ENCODE data around the gene FLOT1. TPM values are rescaled to one million over a fixed set of nuclear protein-coding genes. Genes with fewer than 3 reads are reported as not detected.

FLOT1 gene
- total and polyA plus RNA-seq, 2 of the 13 experiments (the other 11 are each of a cell fraction or from before 2014, with no cell fraction given): 82.3 to 130 TPM

- TF ChIP-seq, protein P1, sequence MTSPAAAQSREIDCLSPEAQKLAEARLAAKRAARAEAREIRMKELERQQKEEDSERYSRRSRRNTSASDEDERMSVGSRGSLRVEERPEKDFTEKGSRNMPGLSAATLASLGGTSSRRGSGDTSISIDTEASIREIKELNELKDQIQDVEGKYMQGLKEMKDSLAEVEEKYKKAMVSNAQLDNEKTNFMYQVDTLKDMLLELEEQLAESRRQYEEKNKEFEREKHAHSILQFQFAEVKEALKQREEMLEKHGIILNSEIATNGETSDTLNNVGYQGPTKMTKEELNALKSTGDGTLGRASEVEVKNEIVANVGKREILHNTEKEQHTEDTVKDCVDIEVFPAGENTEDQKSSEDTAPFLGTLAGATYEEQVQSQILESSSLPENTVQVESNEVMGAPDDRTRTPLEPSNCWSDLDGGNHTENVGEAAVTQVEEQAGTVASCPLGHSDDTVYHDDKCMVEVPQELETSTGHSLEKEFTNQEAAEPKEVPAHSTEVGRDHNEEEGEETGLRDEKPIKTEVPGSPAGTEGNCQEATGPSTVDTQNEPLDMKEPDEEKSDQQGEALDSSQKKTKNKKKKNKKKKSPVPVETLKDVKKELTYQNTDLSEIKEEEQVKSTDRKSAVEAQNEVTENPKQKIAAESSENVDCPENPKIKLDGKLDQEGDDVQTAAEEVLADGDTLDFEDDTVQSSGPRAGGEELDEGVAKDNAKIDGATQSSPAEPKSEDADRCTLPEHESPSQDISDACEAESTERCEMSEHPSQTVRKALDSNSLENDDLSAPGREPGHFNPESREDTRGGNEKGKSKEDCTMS (CRISPR knock-in tag; conservative IDR thresholded peaks at IDR 0.05): no peak
- no peak for TF ChIP-seq IRF1 (CRISPR knock-in tag; IDR thresholded peaks at IDR 0.05; ENCODE audit: low read depth)
- no peak for TF ChIP-seq RFX1 (IDR thresholded peaks at IDR 0.05)
- no peak; the same call in 1 of the 2 replicates for TF ChIP-seq U2AF2 (IDR thresholded peaks at IDR 0.05; ENCODE audit: low read depth, low read length)
Measured at GRCh38 chr6:30769088-30769852, 26.8 kb upstream of the FLOT1 start (continued).

DNA sequence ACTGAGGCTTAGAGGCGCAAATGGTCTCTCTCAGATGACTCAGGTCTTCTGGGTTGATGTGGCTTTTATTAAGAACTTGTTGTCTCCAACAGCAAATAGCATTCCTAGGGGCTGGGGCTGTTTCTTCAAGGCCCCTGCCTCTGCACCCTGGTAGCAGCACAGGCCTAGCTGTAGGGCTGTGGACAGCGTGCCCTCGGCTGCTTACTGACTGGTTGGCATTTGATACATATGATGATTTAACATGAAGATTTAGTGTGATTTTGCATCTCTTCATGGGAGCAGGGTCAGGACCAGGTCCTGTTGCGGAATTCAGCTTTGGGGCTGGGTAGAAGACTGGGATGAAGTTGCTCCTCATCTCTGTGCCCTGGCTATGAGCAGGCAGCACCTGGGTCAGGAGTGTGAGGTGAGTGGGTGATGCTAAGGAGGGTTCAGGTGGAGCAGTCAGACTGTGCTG, 26.2 kb upstream of the FLOT1 start:
- POLR2A ChIA-PET: interaction anchor here (0.8 to 11.8 kb wide), 15 partner anchors 7 to 151 kb away, joined by 3 to 414 read pairs (median 14); partner anchors contain the start of genes DDR1, FLOT1, IER3 and MRPS18B
- TF ChIP-seq AHR (CRISPR knock-in tag; IDR thresholded peaks at IDR 0.05) (no peak), PLSCR1 (CRISPR knock-in tag; IDR thresholded peaks at IDR 0.05; ENCODE audit: borderline replicate concordance) (no peak), DNMT3B (CRISPR knock-in tag; conservative IDR thresholded peaks at IDR 0.05) (no peak), NAIF1 (CRISPR knock-in tag; IDR thresholded peaks at IDR 0.05; ENCODE audit: borderline replicate concordance) (no peak)
- TF ChIP-seq, protein P2, sequence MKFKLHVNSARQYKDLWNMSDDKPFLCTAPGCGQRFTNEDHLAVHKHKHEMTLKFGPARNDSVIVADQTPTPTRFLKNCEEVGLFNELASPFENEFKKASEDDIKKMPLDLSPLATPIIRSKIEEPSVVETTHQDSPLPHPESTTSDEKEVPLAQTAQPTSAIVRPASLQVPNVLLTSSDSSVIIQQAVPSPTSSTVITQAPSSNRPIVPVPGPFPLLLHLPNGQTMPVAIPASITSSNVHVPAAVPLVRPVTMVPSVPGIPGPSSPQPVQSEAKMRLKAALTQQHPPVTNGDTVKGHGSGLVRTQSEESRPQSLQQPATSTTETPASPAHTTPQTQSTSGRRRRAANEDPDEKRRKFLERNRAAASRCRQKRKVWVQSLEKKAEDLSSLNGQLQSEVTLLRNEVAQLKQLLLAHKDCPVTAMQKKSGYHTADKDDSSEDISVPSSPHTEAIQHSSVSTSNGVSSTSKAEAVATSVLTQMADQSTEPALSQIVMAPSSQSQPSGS (CRISPR knock-in tag; IDR thresholded peaks at IDR 0.05): no peak; the same call in 1 of the 2 replicates

More for the DNA sequence above, 26.2 kb upstream of the FLOT1 start:
- Histone ChIP-seq H3K27ac (ENCODE audit: extremely low read length, insufficient read depth, low read length) (peak overlapping the region; percentile 98), H3K9me3 (ENCODE audit: low read length) (no peaks in the 10 kb centered on the region), H3K4me2 (ENCODE audit: low read depth, low read length) (peak overlapping the region; percentile 90), H3K27me3 (ENCODE audit: control insufficient read depth in 1 of 2, insufficient read depth in 2 of 2, low read length in 2 of 2) (no peaks in the 10 kb centered on the region), H4K20me1 (ENCODE audit: insufficient read depth, low read length) (no peaks in the 10 kb centered on the region), H2AFZ (ENCODE audit: low read length) (no peak overlapping the region), H3K79me2 (ENCODE audit: insufficient read depth, low read length) (no peaks in the 10 kb centered on the region), H3K36me3 (replicated peaks in 1 of 2; ENCODE audit: control insufficient read depth in 1 of 2, insufficient read depth in 2 of 2, low read length in 2 of 2) (no peaks in the 10 kb centered on the region), H3K4me1 (ENCODE audit: insufficient read depth, low read length) (peaks cover 86% of the 10 kb centered on the region), H3K4me3 (replicated peaks in 1 of 3; ENCODE audit: insufficient read depth in 1 of 3, low read depth in 2 of 3, low read length in 3 of 3) (peak overlapping the region; percentile 35 to 69 (median 44); a peak in 5 of 6 replicates), H3K9ac (ENCODE audit: insufficient read depth, low read depth, low read length) (peak overlapping the region; percentile 93)
- 91% methylated on average over 4 of the region's 4 CpGs for WGBS (ENCODE audit: low lambda C conversion rate)
- in situ Hi-C loops (cut with HindIII; ENCODE audit: extremely low pct_ligation_motif_present, low pct_unique_long_range_greater_than_20kb): no loop called here
- CTCF ChIA-PET (ENCODE audit: low intra/inter-chr PET ratio, low total read pairs): no interaction called here
- intact Hi-C loops (cut with micrococcal nuclease; ENCODE audit: unreplicated experiment): loop anchor here (1.0 to 2.0 kb wide), 3 partner anchors 13 to 60 kb away; partner anchors contain the start of gene IER3
- DNase-seq (ENCODE audit: low spot score): no peak
- no TSS peak for BruUV-seq (replicated peaks)
- ATAC-seq: peak; percentile 22; the same call in 2 of the 3 replicates
- no peak for FAIRE-seq
